K562 (cell line): ENCODE results near the gene SNX9. TPM values are rescaled to one million over a fixed set of nuclear protein-coding genes. Genes with fewer than 3 reads are reported as not detected.
A peak's percentile ranks its signal among the peaks of the same experiment; 100 is the strongest.

Experiments
- ATAC-seq: fragments of 200-7000 bp; cut with Tn5 transposase; 3 replicates; pipeline ENCODE4 v1.9.1; 2020; ENCODE audit warnings: moderate library complexity
- BruUV-seq: library from RNA; stranded (reverse); fragments of 400-500 nt; replicated peaks from 2 replicates; lab custom pipeline; 2021; lab: Mats Ljungman, UMichigan
- CTCF ChIA-PET: fragments of 300-600 bp; formaldehyde crosslinking; extraction: SDS; loops from one replicate; lab custom pipeline; 2021; ENCODE audit warnings: low intra/inter-chr PET ratio; lab: Yijun Ruan, JAX
- POLR2A ChIA-PET: fragments of 300-600, 350-650 bp; sonication (Branson Sonifier 250); formaldehyde crosslinking; extraction: SDS; loops from one replicate; lab custom pipeline; 2021; ENCODE audit warnings: antibody characterized with exemption, inconsistent platforms; lab: Yijun Ruan, JAX
- DNase-seq, 4 experiments: peaks; one replicate each; pipeline versions ENCODE4 v3.0.0 to v3.0.0-alpha.2; 2011 to 2018; ENCODE audit warnings: low spot score in 3 of 4, mixed read lengths in 3 of 4; ENCODE audit errors: extremely low read depth in 1 of 4
- FAIRE-seq: peaks from 2 replicates; lab custom pipeline; 2011; peaks lifted over from hg19 to GRCh38; lab: Jason Lieb, UNC
- H2AFZ ChIP-seq: 2 replicates; pipeline ENCODE4 v1.6.0; 2011; ENCODE audit warnings: low read depth, low read length, control low read depth, inconsistent platforms
- H3K27ac ChIP-seq: fragments of 200-600 bp; 3 replicates; pipeline ENCODE4 v1.8.0; 2011; ENCODE audit warnings: low read depth, mild to moderate bottlenecking, control low read depth, inconsistent platforms, low read length, moderate library complexity, mixed read lengths; ENCODE audit errors: extremely low read depth
- H3K27me3 ChIP-seq, 2 experiments: fragments of 300-600 bp in 1 of 2; 2 replicates in 1 of 2; 3 replicates in 1 of 2; pipeline versions ENCODE4 v1.6.0 to v1.8.0; 2011; ENCODE audit warnings: inconsistent platforms in 2 of 2, low read length in 2 of 2, mild to moderate bottlenecking in 1 of 2, mixed read lengths in 1 of 2, moderate library complexity in 1 of 2; ENCODE audit not compliant: control insufficient read depth in 2 of 2, insufficient read depth in 2 of 2
- H3K36me3 ChIP-seq: fragments of 300-600 bp; 3 replicates; pipeline ENCODE4 v1.8.0; 2011; ENCODE audit warnings: mild to moderate bottlenecking, low read length, inconsistent platforms; ENCODE audit not compliant: control insufficient read depth, insufficient read depth
- H3K4me1 ChIP-seq, 2 experiments: fragments of 200-600 bp in 1 of 2; replicated peaks in 1 of 2; 2 replicates in 1 of 2; 3 replicates in 1 of 2; pipeline versions ENCODE4 v1.5.1 to v1.8.0; 2011; ENCODE audit warnings: inconsistent platforms in 2 of 2, low read length in 2 of 2, mild to moderate bottlenecking in 1 of 2, mixed read lengths in 1 of 2, moderate library complexity in 1 of 2; ENCODE audit not compliant: control insufficient read depth in 2 of 2, insufficient read depth in 2 of 2
- H3K4me2 ChIP-seq: 2 replicates; pipeline ENCODE4 v1.6.1; 2011; ENCODE audit warnings: low read length, control low read depth, inconsistent platforms, mixed read lengths; ENCODE audit not compliant: insufficient read depth
- H3K4me3 ChIP-seq: fragments of 200-600 bp; sonication (generic), shearing (Covaris generic); 2 replicates; pipeline ENCODE4 v1.5.1; 2016; ENCODE audit warnings: control low read depth, inconsistent platforms
- H3K79me2 ChIP-seq: fragments of 200-600 bp; 3 replicates; pipeline ENCODE4 v1.8.0; 2011; ENCODE audit warnings: low read length, inconsistent platforms; ENCODE audit not compliant: control insufficient read depth, insufficient read depth
- H3K9ac ChIP-seq, 2 experiments: 2 replicates each; pipeline versions ENCODE4 v1.6.0 to v1.6.1; 2011; ENCODE audit warnings: low read depth in 2 of 2, low read length in 2 of 2, control low read depth in 1 of 2, inconsistent platforms in 1 of 2, mild to moderate bottlenecking in 1 of 2, mixed read lengths in 1 of 2; ENCODE audit not compliant: insufficient read depth in 1 of 2
- H3K9me1 ChIP-seq: one replicate; pipeline ENCODE4 v1.6.0; 2011; ENCODE audit warnings: inconsistent platforms, mild to moderate bottlenecking, low read length, moderate library complexity; ENCODE audit not compliant: control insufficient read depth, insufficient read depth
- H3K9me3 ChIP-seq: replicated peaks from 2 replicates; pipeline ENCODE4 v1.5.1; 2011; ENCODE audit warnings: low read depth, low read length, inconsistent platforms; ENCODE audit not compliant: control insufficient read depth, insufficient read depth
- H4K20me1 ChIP-seq: replicated peaks from 2 replicates; pipeline ENCODE4 v1.6.1; 2011; ENCODE audit warnings: low read length, inconsistent platforms, mixed read lengths; ENCODE audit not compliant: control insufficient read depth, insufficient read depth
- CGGBP1 ChIP-seq: fragments of 250-450 bp; sonication (Bioruptor Pico); IDR thresholded peaks from 2 replicates; pipeline ENCODE4 v1.9.0; 2021; ENCODE audit warnings: mild to moderate bottlenecking
- CREB1 ChIP-seq, 2 experiments: sonication (generic) in 1 of 2; formaldehyde crosslinking in 1 of 2; IDR thresholded peaks; 2 replicates each; pipeline versions ENCODE4 v1.6.1 to v1.8.0; 2012 to 2022; ENCODE audit warnings: inconsistent platforms in 1 of 2, mild to moderate bottlenecking in 1 of 2, missing genetic modification reagents in 1 of 2, moderate library complexity in 1 of 2
- FOXP4 ChIP-seq: sonication (generic); formaldehyde crosslinking; IDR thresholded peaks from 2 replicates; pipeline ENCODE4 v1.8.0; 2022; ENCODE audit warnings: mild to moderate bottlenecking, missing genetic modification reagents, borderline replicate concordance
- NCOA1 ChIP-seq: fragments of 450-650 bp; IDR thresholded peaks from 2 replicates; pipeline ENCODE4 v1.6.1; 2016; ENCODE audit warnings: low read depth
- SMARCA5 ChIP-seq: fragments of 450-650 bp; IDR thresholded peaks from 2 replicates; pipeline ENCODE4 v1.6.1; 2016
- SRF ChIP-seq, 2 experiments: fragments of 250-450, 450-650 bp in 1 of 2; sonication (Bioruptor Pico) in 1 of 2; sonication (generic) in 1 of 2; formaldehyde crosslinking; IDR thresholded peaks; 2 replicates each; pipeline versions ENCODE4 v1.5.0 to v1.5.1; 2020 to 2022; ENCODE audit warnings: mild to moderate bottlenecking in 1 of 2, missing genetic modification reagents in 1 of 2
- SRSF9 ChIP-seq: fragments of 200-400 bp; formaldehyde crosslinking; IDR thresholded peaks from 2 replicates; pipeline ENCODE4 v1.6.1; 2017; ENCODE audit warnings: low read depth, low read length, borderline replicate concordance
- ZBTB11 ChIP-seq, 3 experiments: fragments of 200-800 bp in 1 of 3; fragments of 250-450 bp in 1 of 3; fragments of 450-650 bp in 1 of 3; sonication (Bioruptor Pico) in 1 of 3; sonication (Bioruptor generic) in 1 of 3; formaldehyde crosslinking in 1 of 3; IDR thresholded peaks; 2 replicates each; pipeline versions ENCODE4 v1.6.1 to v1.8.0; 2016 to 2022; ENCODE audit warnings: mild to moderate bottlenecking in 2 of 3, missing genetic modification characterization in 2 of 3, missing compliant biosample characterization in 1 of 3, moderate library complexity in 1 of 3
- ZNF263 ChIP-seq: sonication (generic); formaldehyde crosslinking; IDR thresholded peaks from 2 replicates; pipeline ENCODE4 v1.8.0; 2022; ENCODE audit warnings: mild to moderate bottlenecking, missing genetic modification reagents, borderline replicate concordance
- ZNF311 ChIP-seq: fragments of 250-450 bp; sonication (Bioruptor Pico); IDR thresholded peaks from 2 replicates; pipeline ENCODE4 v1.4.0; 2020; ENCODE audit warnings: mild to moderate bottlenecking, moderate library complexity
- ZNF512 ChIP-seq: IDR thresholded peaks from 2 replicates; pipeline ENCODE4 v1.6.1; 2016; ENCODE audit warnings: missing genetic modification characterization, missing compliant biosample characterization
- WGBS: fragments of 100-300 bp; shearing (Covaris generic); methylation state at CpG from one replicate; pipeline ENCODE4 v1.1.6; 2016; ENCODE audit warnings: low coverage, mixed read lengths; ENCODE audit not compliant: insufficient coverage; ENCODE audit errors: missing lambda C conversion rate; 5-methylcytosine and 5-hydroxymethylcytosine counted together
- in situ Hi-C: fragments of 300-500 bp; cut with MboI; formaldehyde crosslinking; loops from 4 replicates; pipeline ENCODE4 v1.15.0; 2018; ENCODE audit warnings: inconsistent platforms, mixed read lengths
- intact Hi-C: fragments of 100-400 bp; cut with micrococcal nuclease; formaldehyde crosslinking; loops from 2 replicates; pipeline ENCODE4 v1.14.2; 2022
- polyA plus RNA-seq, 8 experiments: library from polyadenylated mRNA; depleted of rRNA in 4 of 8; stranded (reverse) in 5 of 8; unstranded in 3 of 8; fragments of >200 nt; fragmentation: Nextera tagmentation in 2 of 8; fragmentation: Illumina TruSeq in 1 of 8; extraction: Ambion mirVana in 2 of 8; extraction: Trizol in 1 of 8; gene quantifications; 2 replicates each; pipeline versions ENCODE4 v1.2.1 to v1.2.3, GENCODE V29; 2011 to 2014; ENCODE audit warnings: inconsistent platforms in 1 of 8, missing spikeins in 1 of 8
- total RNA-seq, 7 experiments: library from RNA; depleted of rRNA in 6 of 7; stranded (reverse); fragments of >200 nt in 6 of 7; fragmentation: Illumina TruSeq in 2 of 7; extraction: Trizol in 2 of 7; gene quantifications; 2 replicates each; pipeline versions ENCODE4 v1.2.1 to v1.2.3, GENCODE V29; 2011 to 2021; ENCODE audit warnings: low replicate concordance in 1 of 7

Gene SNX9
- total and polyA plus RNA-seq, 9 of the 15 experiments (the other 6 are each of a cell fraction or from before 2014, with no cell fraction given): 6.0 to 81.7 (median 57.1) TPM

GRCh38 chr6:157811476-157812173 lies 11.4 kb upstream of the SNX9 start:
- no peaks in the 10 kb centered on the region; the same call in 2 of the 3 replicates for H3K36me3 ChIP-seq
- no peaks in the 10 kb centered on the region for H3K27me3 ChIP-seq
- intact Hi-C loops (loop anchor here (1.0 kb wide), 2 partner anchors 14 to 62 kb away; no protein-coding TSS in a partner anchor), in situ Hi-C loops (no loop called here)
- peaks cover 29 to 58% of the 10 kb centered on the region in 2 experiments for H3K4me1 ChIP-seq
- peak; percentile 77 for ATAC-seq
- H3K27ac ChIP-seq: peak overlapping the region; percentile 62
- H3K4me3 ChIP-seq: no peak overlapping the region
- H3K4me2 ChIP-seq: peak overlapping the region; percentile 50
- CTCF ChIA-PET: no interaction called here
- POLR2A ChIA-PET: interaction anchor here (0.6 to 1.2 kb wide), 5 partner anchors 10 to 297 kb away, joined by 3 to 7 read pairs (median 4); no protein-coding TSS in a partner anchor
- H2AFZ ChIP-seq: no peak overlapping the region; the same call in 1 of the 2 replicates
- no peaks in the 10 kb centered on the region for H3K79me2 ChIP-seq
- H3K9me1 ChIP-seq: no peaks in the 10 kb centered on the region
- peak in 2 of 4 experiments; percentile 77 to 84 for DNase-seq
- no TSS peak for BruUV-seq
- no peaks in the 10 kb centered on the region for H4K20me1 ChIP-seq
- H3K9me3 ChIP-seq: peaks cover 9% of the 10 kb centered on the region
- 6% methylated on average over 3 of the region's 3 CpGs for WGBS
- H3K9ac ChIP-seq: no peak overlapping the region
- peak; percentile 91 for FAIRE-seq
- no peak for TF ChIP-seq ZNF311
- no peak for TF ChIP-seq SRSF9
- TF ChIP-seq ZNF263 (CRISPR knock-in tag): no peak
- no peak for TF ChIP-seq ZNF512
- 0 out of 2 replicates have a peak, but pooled peaks have one; percentile 70 for TF ChIP-seq NCOA1
- 0 out of 4 replicates have a peak, but pooled peaks of 1 of the 2 experiments have one; percentile 38 for TF ChIP-seq SRF (CRISPR knock-in tag; IDR thresholded peaks at IDR 0.05)
- no peak for TF ChIP-seq FOXP4 (CRISPR knock-in tag)
- peak; percentile 30 for TF ChIP-seq CREB1 (IDR thresholded peaks at IDR 0.05)
- 0 out of 2 replicates have a peak, but pooled peaks have one; percentile 4 for TF ChIP-seq CREB1 (CRISPR knock-in tag; IDR thresholded peaks at IDR 0.05)
- TF ChIP-seq SMARCA5: no peak
- TF ChIP-seq CGGBP1 (CRISPR knock-in tag): 0 out of 2 replicates have a peak, but pooled peaks have one; percentile 36
- TF ChIP-seq ZBTB11 (CRISPR knock-in tag; IDR thresholded peaks at IDR 0.05): peak in 1 of 3 experiments; percentile 59; a peak in 1 of 6 replicates
